ENCODE measurements around the gene C6orf52. TPM values are rescaled to one million over a fixed set of nuclear protein-coding genes. Genes with fewer than 3 reads are reported as not detected.

The C6orf52 gene
- total and polyA plus RNA-seq, 4 donors, result 0.33 to 0.71 (median 0.50) TPM; not detected in 1

DNA sequence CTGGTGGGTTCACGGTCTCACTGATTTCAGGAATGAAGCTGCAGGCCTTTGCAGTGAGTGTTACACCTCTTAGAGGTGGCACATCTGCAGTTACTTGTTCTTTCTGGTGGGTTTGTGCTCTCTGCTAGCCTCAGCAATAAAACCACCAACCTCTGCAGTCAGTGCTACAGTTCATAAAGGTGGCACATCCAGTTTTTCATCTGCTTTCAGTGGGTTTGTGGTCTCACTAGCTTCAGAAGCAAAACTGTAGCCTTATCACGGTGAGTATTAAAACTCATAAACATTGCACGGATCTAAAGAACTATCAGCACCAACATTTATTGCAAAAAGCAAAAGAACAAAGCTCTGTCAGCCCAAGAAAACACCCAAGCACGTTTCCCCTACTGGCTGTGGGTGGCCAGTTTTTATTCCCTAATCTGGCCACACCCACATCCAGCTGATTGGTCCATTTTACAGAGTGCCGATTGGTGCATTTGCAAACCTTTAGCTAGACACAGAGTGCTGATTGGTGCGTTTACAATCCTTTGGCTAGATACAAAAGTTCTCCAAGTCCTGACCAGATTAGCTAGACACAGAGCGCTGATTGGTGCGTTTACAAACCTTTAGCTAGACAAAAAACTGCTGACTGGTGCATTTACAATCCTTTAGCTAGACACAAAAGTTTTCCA, 25.0 kb upstream of the C6orf52 start:
- DNase-seq (ENCODE audit: low spot score), result no peak

GRCh38 chr6:10713962-10714361, 19.5 kb upstream of the C6orf52 start:
- WGBS, result 91% methylated on average over 8 of the region's 8 CpGs

More for the DNA sequence above, 25.0 kb upstream of the C6orf52 start:
- Histone ChIP-seq H3K36me3 (ENCODE audit: control insufficient read depth in 4 of 4, insufficient read depth in 3 of 4, low read depth in 1 of 4, low read length in 3 of 4) (no peaks in the 10 kb centered on the region), H3K9ac (ENCODE audit: low read depth in 1 of 2, low read length in 2 of 2) (no peak overlapping the region), H3K9me3 (ENCODE audit: control insufficient read depth in 4 of 4, low read length in 3 of 4) (no peaks in the 10 kb centered on the region), H3K4me3 (ENCODE audit: low read depth in 1 of 3, low read length in 3 of 3) (peak overlapping the region in 1 of 3 donors; percentile 49), H3K4me1 (ENCODE audit: control insufficient read depth in 4 of 4, insufficient read depth in 4 of 4, low read length in 3 of 4) (peaks cover 2 to 17% (median 12%) of the 10 kb centered on the region in 4 donors), H3K27ac (ENCODE audit: low read depth in 1 of 2, low read length in 2 of 2) (no peak overlapping the region), H3K27me3 (ENCODE audit: control insufficient read depth in 4 of 4, insufficient read depth in 4 of 4, low read length in 3 of 4) (no peaks in the 10 kb centered on the region)
- TF ChIP-seq SP1 (IDR thresholded peaks at IDR 0.05) (peak; percentile 27), REST (IDR thresholded peaks at IDR 0.05) (no peak), NR2F2 (IDR thresholded peaks at IDR 0.05) (no peak)
- 74% methylated on average over 8 of the region's 8 CpGs for WGBS

More at GRCh38 chr6:10713962-10714361, 19.5 kb upstream of the C6orf52 start:
- Histone ChIP-seq H3K27me3 (ENCODE audit: control insufficient read depth in 4 of 4, insufficient read depth in 4 of 4, low read length in 3 of 4) (no peaks in the 10 kb centered on the region), H3K9ac (ENCODE audit: low read depth in 1 of 2, low read length in 2 of 2) (no peak overlapping the region), H3K36me3 (ENCODE audit: control insufficient read depth in 4 of 4, insufficient read depth in 3 of 4, low read depth in 1 of 4, low read length in 3 of 4) (peaks cover 0 to 4% (median 3%) of the 10 kb centered on the region in 4 donors), H3K9me3 (ENCODE audit: control insufficient read depth in 4 of 4, low read length in 3 of 4) (no peaks in the 10 kb centered on the region), H3K27ac (ENCODE audit: low read depth in 1 of 2, low read length in 2 of 2) (no peak overlapping the region), H3K4me3 (ENCODE audit: low read depth in 1 of 3, low read length in 3 of 3) (no peak overlapping the region), H3K4me1 (ENCODE audit: control insufficient read depth in 4 of 4, insufficient read depth in 4 of 4, low read length in 3 of 4) (no peaks in the 10 kb centered on the region)
- no peak for DNase-seq (ENCODE audit: low spot score)
- TF ChIP-seq RXRA (IDR thresholded peaks at IDR 0.05) (no peak), FOXA1 (IDR thresholded peaks at IDR 0.05) (no peak), EGR1 (IDR thresholded peaks at IDR 0.05; ENCODE audit: low read depth in 2 of 2) (no peak), SP1 (IDR thresholded peaks at IDR 0.05) (no peak), HNF4G (IDR thresholded peaks at IDR 0.05) (no peak), GABPA (IDR thresholded peaks at IDR 0.05 in 1 of 2, conservative IDR thresholded peaks at IDR 0.05 in 1 of 2) (no peak), TAF1 (conservative IDR thresholded peaks at IDR 0.05) (no peak), YY1 (IDR thresholded peaks at IDR 0.05) (no peak), HNF4A (conservative IDR thresholded peaks at IDR 0.05) (no peak), NR2F2 (IDR thresholded peaks at IDR 0.05) (no peak), FOXA2 (IDR thresholded peaks at IDR 0.05) (no peak), JUND (IDR thresholded peaks at IDR 0.05) (no peak)
- TF ChIP-seq, protein P1, sequence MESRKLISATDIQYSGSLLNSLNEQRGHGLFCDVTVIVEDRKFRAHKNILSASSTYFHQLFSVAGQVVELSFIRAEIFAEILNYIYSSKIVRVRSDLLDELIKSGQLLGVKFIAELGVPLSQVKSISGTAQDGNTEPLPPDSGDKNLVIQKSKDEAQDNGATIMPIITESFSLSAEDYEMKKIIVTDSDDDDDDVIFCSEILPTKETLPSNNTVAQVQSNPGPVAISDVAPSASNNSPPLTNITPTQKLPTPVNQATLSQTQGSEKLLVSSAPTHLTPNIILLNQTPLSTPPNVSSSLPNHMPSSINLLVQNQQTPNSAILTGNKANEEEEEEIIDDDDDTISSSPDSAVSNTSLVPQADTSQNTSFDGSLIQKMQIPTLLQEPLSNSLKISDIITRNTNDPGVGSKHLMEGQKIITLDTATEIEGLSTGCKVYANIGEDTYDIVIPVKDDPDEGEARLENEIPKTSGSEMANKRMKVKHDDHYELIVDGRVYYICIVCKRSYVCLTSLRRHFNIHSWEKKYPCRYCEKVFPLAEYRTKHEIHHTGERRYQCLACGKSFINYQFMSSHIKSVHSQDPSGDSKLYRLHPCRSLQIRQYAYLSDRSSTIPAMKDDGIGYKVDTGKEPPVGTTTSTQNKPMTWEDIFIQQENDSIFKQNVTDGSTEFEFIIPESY (IDR thresholded peaks at IDR 0.05), result no peak
- TF ChIP-seq, protein P2, sequence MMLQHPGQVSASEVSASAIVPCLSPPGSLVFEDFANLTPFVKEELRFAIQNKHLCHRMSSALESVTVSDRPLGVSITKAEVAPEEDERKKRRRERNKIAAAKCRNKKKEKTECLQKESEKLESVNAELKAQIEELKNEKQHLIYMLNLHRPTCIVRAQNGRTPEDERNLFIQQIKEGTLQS (IDR thresholded peaks at IDR 0.05), result no peak
- TF ChIP-seq, protein P3, sequence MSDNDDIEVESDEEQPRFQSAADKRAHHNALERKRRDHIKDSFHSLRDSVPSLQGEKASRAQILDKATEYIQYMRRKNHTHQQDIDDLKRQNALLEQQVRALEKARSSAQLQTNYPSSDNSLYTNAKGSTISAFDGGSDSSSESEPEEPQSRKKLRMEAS (IDR thresholded peaks at IDR 0.05), result no peak
- TF ChIP-seq, protein P4, sequence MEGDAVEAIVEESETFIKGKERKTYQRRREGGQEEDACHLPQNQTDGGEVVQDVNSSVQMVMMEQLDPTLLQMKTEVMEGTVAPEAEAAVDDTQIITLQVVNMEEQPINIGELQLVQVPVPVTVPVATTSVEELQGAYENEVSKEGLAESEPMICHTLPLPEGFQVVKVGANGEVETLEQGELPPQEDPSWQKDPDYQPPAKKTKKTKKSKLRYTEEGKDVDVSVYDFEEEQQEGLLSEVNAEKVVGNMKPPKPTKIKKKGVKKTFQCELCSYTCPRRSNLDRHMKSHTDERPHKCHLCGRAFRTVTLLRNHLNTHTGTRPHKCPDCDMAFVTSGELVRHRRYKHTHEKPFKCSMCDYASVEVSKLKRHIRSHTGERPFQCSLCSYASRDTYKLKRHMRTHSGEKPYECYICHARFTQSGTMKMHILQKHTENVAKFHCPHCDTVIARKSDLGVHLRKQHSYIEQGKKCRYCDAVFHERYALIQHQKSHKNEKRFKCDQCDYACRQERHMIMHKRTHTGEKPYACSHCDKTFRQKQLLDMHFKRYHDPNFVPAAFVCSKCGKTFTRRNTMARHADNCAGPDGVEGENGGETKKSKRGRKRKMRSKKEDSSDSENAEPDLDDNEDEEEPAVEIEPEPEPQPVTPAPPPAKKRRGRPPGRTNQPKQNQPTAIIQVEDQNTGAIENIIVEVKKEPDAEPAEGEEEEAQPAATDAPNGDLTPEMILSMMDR (IDR thresholded peaks at IDR 0.05; ENCODE audit: low read depth, low read length, missing input control), result no peak
